Panc1 (cell line): ENCODE results near the gene GPR15LG. TPM values are rescaled to one million over a fixed set of nuclear protein-coding genes. Genes with fewer than 3 reads are reported as not detected.

Experiments
- ATAC-seq: fragments of 200-7000 bp; cut with Tn5 transposase; 2 replicates; pipeline ENCODE4 v1.9.1; 2020; ENCODE audit warnings: mild to moderate bottlenecking, moderate library complexity
- BruUV-seq: library from RNA; stranded (reverse); fragments of 400-500 nt; replicated peaks from 2 replicates; lab custom pipeline; 2021; lab: Mats Ljungman, UMichigan
- CTCF ChIA-PET: fragments of 300-600 bp; sonication (Branson Sonifier 250); formaldehyde crosslinking; loops from one replicate; lab custom pipeline; 2022; ENCODE audit warnings: antibody characterized with exemption; lab: Charles Lee
- POLR2A ChIA-PET: fragments of 300-600 bp; sonication (Branson Sonifier 250); formaldehyde crosslinking; loops from one replicate; lab custom pipeline; 2022; ENCODE audit warnings: antibody characterized with exemption; lab: Charles Lee
- DNase-seq: peaks from one replicate; pipeline ENCODE4 v3.0.0-alpha.2; 2010; ENCODE audit warnings: low read depth, low spot score
- H3K27ac ChIP-seq: 2 replicates; pipeline ENCODE4 v1.5.1; 2011; ENCODE audit warnings: mild to moderate bottlenecking, low read length, inconsistent platforms
- H3K27me3 ChIP-seq: fragments of 200-500 bp; sonication (Bioruptor generic); 2 replicates; pipeline ENCODE4 v1.6.0; 2014; ENCODE audit warnings: low read length, inconsistent platforms; ENCODE audit not compliant: control insufficient read depth, insufficient read depth
- H3K36me3 ChIP-seq: fragments of 200-500 bp; sonication (Bioruptor generic); 2 replicates; pipeline ENCODE4 v1.5.1; 2014; ENCODE audit warnings: inconsistent platforms, mild to moderate bottlenecking, low read length, moderate library complexity; ENCODE audit not compliant: control insufficient read depth, insufficient read depth
- H3K4me1 ChIP-seq: 2 replicates; pipeline ENCODE4 v1.5.1; 2011; ENCODE audit warnings: inconsistent platforms, mild to moderate bottlenecking, low read length, moderate library complexity; ENCODE audit not compliant: control insufficient read depth, insufficient read depth
- H3K4me3 ChIP-seq, 2 experiments: 2 replicates each; pipeline ENCODE4 v1.5.1; 2011 to 2012; ENCODE audit warnings: low read depth in 2 of 2, low read length in 2 of 2, mild to moderate bottlenecking in 2 of 2, inconsistent platforms in 1 of 2, moderate library complexity in 1 of 2
- H3K9me3 ChIP-seq: fragments of 200-500 bp; sonication (Bioruptor generic); 2 replicates; pipeline ENCODE4 v1.5.1; 2014; ENCODE audit warnings: low read depth, mild to moderate bottlenecking, inconsistent platforms, low read length, moderate library complexity; ENCODE audit not compliant: control insufficient read depth, insufficient read depth
- POLR2AphosphoS5 ChIP-seq: IDR thresholded peaks from 2 replicates; pipeline ENCODE4 v1.6.1; 2012; ENCODE audit warnings: mild to moderate bottlenecking, low read depth, low read length, moderate library complexity
- SIN3A ChIP-seq: IDR thresholded peaks from 2 replicates; pipeline ENCODE4 v1.6.1; 2012; ENCODE audit warnings: low read depth, mild to moderate bottlenecking, low read length, moderate library complexity, borderline replicate concordance; ENCODE audit not compliant: insufficient read depth
- TCF7L2 ChIP-seq: IDR thresholded peaks from 2 replicates; pipeline ENCODE4 v1.6.1; 2011; ENCODE audit warnings: mild to moderate bottlenecking, low read depth, low read length, inconsistent platforms
- in situ Hi-C: cut with HindIII; loops from 2 replicates; pipeline ENCODE4 v1.10.0; 2016; ENCODE audit warnings: low sequenced_read_pairs, low pct_unique_long_range_greater_than_20kb
- intact Hi-C: fragments of 100-400 bp; cut with micrococcal nuclease; formaldehyde crosslinking; loops from one replicate; pipeline ENCODE4 v1.10.0; 2022; ENCODE audit not compliant: unreplicated experiment
- total RNA-seq: library from RNA; stranded (reverse); gene quantifications from one replicate; pipeline ENCODE4 v1.2.1, GENCODE V29; 2021; ENCODE audit not compliant: unreplicated experiment
- TF ChIP-seq, protein P1 (sequence below): fragments of 450-650 bp; IDR thresholded peaks from 2 replicates; pipeline ENCODE4 v1.5.1; 2017; ENCODE audit warnings: mild to moderate bottlenecking
- TF ChIP-seq, protein P2 (sequence below), 2 experiments: IDR thresholded peaks; 2 replicates each; pipeline ENCODE4 v1.6.1; 2011 to 2012; ENCODE audit warnings: low read depth in 2 of 2, control low read depth in 1 of 2, low read length in 1 of 2, mild to moderate bottlenecking in 1 of 2, moderate library complexity in 1 of 2; ENCODE audit not compliant: insufficient read depth in 1 of 2

Gene GPR15LG
- total RNA-seq, 1 experiment from 2014 or later = 0.41 TPM

DNA sequence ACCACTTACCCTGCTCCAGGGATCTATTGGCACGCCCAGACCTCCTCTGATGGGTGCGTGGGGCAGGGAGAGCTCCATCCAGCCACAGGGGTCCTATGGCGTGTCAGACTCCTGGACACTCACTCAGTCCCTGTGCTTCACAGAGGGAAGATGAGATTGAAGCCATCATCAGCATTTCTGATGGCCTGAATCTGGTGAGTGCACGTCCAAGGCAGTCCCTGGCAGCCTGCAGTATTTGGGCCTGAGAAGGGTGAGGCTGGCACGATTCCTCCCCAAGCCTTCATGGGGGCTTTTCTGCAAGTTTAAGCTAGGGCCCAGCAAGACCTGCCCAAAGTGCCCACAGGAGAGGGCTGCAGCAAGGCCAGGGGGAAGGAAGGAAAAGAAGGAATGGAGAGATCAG lies 24.0 kb downstream of the GPR15LG start:
- intact Hi-C loops = no loop called here
- no TSS peak for BruUV-seq
- TF ChIP-seq, protein P1, sequence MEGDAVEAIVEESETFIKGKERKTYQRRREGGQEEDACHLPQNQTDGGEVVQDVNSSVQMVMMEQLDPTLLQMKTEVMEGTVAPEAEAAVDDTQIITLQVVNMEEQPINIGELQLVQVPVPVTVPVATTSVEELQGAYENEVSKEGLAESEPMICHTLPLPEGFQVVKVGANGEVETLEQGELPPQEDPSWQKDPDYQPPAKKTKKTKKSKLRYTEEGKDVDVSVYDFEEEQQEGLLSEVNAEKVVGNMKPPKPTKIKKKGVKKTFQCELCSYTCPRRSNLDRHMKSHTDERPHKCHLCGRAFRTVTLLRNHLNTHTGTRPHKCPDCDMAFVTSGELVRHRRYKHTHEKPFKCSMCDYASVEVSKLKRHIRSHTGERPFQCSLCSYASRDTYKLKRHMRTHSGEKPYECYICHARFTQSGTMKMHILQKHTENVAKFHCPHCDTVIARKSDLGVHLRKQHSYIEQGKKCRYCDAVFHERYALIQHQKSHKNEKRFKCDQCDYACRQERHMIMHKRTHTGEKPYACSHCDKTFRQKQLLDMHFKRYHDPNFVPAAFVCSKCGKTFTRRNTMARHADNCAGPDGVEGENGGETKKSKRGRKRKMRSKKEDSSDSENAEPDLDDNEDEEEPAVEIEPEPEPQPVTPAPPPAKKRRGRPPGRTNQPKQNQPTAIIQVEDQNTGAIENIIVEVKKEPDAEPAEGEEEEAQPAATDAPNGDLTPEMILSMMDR = no peak
- TF ChIP-seq SIN3A (no peak), TCF7L2 (no peak), POLR2AphosphoS5 (no peak)
- TF ChIP-seq, protein P2, sequence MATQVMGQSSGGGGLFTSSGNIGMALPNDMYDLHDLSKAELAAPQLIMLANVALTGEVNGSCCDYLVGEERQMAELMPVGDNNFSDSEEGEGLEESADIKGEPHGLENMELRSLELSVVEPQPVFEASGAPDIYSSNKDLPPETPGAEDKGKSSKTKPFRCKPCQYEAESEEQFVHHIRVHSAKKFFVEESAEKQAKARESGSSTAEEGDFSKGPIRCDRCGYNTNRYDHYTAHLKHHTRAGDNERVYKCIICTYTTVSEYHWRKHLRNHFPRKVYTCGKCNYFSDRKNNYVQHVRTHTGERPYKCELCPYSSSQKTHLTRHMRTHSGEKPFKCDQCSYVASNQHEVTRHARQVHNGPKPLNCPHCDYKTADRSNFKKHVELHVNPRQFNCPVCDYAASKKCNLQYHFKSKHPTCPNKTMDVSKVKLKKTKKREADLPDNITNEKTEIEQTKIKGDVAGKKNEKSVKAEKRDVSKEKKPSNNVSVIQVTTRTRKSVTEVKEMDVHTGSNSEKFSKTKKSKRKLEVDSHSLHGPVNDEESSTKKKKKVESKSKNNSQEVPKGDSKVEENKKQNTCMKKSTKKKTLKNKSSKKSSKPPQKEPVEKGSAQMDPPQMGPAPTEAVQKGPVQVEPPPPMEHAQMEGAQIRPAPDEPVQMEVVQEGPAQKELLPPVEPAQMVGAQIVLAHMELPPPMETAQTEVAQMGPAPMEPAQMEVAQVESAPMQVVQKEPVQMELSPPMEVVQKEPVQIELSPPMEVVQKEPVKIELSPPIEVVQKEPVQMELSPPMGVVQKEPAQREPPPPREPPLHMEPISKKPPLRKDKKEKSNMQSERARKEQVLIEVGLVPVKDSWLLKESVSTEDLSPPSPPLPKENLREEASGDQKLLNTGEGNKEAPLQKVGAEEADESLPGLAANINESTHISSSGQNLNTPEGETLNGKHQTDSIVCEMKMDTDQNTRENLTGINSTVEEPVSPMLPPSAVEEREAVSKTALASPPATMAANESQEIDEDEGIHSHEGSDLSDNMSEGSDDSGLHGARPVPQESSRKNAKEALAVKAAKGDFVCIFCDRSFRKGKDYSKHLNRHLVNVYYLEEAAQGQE (IDR thresholded peaks at IDR 0.05; ENCODE audit: insufficient read depth in 1 of 2, low read depth in 2 of 2, low read length in 1 of 2) = no peak
- POLR2A ChIA-PET = no interaction called here
- CTCF ChIA-PET = no interaction called here
- H3K27me3 ChIP-seq = peaks cover 40% of the 10 kb centered on the region
- peaks cover 13% of the 10 kb centered on the region for H3K4me1 ChIP-seq
- H3K36me3 ChIP-seq = no peaks in the 10 kb centered on the region
- in situ Hi-C loops = no loop called here
- H3K27ac ChIP-seq = no peak overlapping the region
- ATAC-seq (no peak), DNase-seq (no peak)
- no peak overlapping the region for H3K4me3 ChIP-seq
- H3K9me3 ChIP-seq = no peaks in the 10 kb centered on the region

DNA sequence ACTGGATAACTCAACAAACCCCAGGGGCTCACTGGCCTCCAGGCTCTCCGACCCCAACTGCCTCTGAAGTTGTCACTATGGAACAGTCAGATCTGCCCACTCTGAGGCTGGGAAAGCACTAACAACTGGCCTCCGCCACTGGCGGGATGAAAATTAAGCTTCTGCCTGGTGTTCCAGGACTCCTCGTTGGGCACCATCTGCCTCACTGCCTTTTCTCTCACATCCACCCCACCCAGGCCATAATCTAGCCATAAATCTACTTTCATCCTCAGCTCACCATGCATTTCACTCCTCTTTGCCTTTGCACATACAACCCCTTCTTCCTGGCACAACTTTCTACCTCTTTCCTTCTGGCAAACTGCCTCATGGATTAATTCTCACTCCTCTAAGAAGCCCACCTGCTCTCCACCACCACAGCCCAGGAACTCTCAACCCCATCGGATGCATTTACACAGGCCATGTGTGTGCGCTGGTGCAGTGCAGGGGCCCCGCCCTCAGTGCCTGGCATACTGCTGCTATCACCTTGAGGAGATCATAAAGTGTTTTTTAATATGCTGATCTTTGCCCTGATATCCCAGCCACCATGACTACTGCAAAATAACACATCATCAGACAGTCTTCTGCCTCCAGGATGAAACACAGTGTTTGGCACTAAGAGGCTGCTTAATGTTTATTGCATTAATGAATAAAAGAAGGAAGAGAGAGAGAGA lies 24.8 kb downstream of the GPR15LG start:
- CTCF ChIA-PET = no interaction called here
- Histone ChIP-seq H3K36me3 (no peaks in the 10 kb centered on the region), H3K9me3 (no peaks in the 10 kb centered on the region), H3K4me3 (no peak overlapping the region), H3K27ac (no peak overlapping the region), H3K4me1 (peaks cover 13% of the 10 kb centered on the region), H3K27me3 (peaks cover 38% of the 10 kb centered on the region)
- intact Hi-C loops (no loop called here), in situ Hi-C loops (no loop called here)
- POLR2A ChIA-PET = no interaction called here
- DNase-seq = no peak
- TF ChIP-seq, protein P1 = no peak
- TF ChIP-seq POLR2AphosphoS5 (no peak), TCF7L2 (no peak)
- TF ChIP-seq, protein P2 (IDR thresholded peaks at IDR 0.05; ENCODE audit: insufficient read depth in 1 of 2, low read depth in 2 of 2, low read length in 1 of 2) = no peak
- no peak for ATAC-seq
- no TSS peak for BruUV-seq
